Activated CD4-positive, CD25-positive, alpha-beta regulatory T cell treated with anti-CD3 and anti-CD28 coated beads, Interleukin-2, amount 50 U/mL, for 16 hours (primary cell): Measurements from ENCODE around the gene LAMC3.

Experiments
- DNase-seq: peaks from one replicate; pipeline ENCODE4 v3.0.0-alpha.2; 2020; ENCODE audit warnings: low read depth, low spot score

The LAMC3 gene

DNA sequence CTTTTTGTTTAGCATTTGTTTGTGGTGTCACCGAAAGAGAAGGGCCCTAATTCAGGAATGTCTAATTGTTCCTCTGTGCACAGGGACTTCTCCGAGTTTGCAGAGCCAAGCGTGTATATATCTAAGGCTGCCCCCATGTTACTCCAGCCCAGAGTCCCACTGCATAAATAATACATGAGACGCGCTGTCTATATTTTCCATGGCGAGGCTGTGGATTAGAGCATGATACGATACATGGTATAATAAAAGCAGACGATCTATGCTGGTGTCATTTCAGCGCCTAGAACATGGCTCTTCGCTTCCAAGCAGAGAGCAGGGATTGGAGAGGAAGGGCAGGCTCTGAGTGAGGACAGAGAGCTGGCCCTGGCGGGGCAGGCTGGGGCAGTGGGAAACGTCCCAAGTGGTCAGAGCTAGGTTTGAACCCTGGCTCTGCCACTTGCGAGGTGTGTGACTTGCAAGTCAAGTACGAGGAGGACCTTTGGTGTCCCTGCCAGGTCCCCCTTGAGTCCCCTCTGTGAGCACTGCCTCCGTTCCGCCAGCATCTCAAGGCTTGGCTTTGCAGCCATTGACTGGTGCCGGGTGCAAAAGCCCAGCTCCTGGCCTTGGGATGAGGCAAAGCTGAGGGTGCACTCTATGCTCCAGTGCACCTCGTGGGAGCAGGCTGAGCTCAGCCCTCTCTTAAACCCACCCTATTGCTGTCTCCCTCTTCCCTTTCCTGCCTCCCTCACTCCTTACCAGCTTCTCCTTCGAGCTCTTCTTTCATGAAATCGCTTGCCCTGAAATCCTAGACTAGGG, 29.2 kb upstream of the LAMC3 start:
- DNase-seq, result no peak

DNA sequence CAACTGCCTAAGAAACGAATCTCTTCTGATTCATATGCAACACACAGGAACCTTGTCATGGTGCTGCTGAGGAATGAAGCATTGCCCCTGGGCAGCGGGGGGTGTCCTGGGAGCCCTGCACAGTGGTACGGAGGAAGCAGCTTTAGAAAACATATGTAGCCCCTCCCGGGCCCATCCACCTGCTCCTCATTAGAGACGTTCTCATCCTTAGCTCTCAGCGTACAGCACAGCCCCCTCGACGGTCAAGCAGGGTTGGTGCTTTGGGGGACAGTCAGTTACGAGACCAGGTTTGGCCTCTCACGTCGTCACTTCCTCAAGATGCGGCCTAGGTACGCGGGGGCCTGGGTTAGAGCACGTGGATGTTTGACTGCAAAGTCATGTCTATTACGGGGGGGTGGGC, 28.4 kb upstream of the LAMC3 start:
- no peak for DNase-seq

DNA sequence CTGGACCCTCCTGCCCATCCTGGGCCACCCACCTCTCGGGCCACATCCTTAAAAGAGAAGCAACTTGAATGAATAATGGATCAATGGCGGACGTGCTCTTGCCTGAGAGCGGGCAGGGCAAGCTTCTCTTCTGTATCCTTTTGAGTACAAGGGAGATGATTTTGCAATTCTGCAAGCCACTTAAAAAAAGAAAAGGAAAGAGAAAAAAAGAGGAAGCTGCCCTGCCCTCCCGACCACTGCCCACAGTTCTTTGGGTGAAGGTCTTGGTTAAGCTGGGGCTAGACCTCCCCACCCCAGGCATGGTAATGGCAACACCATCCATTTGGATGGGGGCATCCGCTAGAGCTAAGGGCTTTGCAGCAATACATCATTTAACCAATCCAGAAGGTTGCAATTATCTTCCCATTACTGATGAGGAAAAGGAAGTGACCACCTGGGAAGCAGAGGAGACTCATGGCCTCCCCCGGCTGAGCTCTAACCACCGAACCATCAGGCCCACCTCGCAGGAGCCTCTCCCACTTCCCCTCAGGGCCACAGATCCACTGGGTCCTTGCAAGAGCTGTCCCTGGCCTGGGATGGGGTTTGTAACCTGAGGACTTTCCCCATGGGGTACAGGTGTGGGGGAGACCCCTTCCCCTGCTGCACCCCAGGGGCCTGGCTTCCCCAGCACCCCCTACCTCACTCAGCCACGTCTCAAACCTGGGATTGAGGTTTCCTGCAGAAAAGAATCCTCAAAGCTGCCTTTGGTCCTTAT, 27.8 kb upstream of the LAMC3 start:
- no peak for DNase-seq

DNA sequence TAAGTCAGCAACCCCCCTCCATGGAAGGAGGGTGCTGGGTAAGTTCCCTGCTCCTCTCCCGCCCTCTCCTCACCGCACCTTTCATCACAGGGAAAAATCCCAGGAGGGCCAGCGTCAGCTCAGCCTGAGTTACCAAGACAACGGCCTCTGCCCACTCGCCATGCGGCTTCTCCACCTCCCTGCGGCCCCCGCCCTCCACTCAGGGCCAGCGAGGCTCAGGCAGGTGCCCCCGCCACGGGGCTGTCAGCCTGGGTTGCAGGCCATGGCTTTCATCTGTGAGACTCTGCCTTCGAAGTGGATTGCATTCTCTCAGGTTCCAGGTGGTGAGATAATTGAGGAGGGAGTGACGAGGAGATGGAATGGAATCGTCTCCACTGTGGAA, 27.2 kb upstream of the LAMC3 start:
- no peak for DNase-seq

DNA sequence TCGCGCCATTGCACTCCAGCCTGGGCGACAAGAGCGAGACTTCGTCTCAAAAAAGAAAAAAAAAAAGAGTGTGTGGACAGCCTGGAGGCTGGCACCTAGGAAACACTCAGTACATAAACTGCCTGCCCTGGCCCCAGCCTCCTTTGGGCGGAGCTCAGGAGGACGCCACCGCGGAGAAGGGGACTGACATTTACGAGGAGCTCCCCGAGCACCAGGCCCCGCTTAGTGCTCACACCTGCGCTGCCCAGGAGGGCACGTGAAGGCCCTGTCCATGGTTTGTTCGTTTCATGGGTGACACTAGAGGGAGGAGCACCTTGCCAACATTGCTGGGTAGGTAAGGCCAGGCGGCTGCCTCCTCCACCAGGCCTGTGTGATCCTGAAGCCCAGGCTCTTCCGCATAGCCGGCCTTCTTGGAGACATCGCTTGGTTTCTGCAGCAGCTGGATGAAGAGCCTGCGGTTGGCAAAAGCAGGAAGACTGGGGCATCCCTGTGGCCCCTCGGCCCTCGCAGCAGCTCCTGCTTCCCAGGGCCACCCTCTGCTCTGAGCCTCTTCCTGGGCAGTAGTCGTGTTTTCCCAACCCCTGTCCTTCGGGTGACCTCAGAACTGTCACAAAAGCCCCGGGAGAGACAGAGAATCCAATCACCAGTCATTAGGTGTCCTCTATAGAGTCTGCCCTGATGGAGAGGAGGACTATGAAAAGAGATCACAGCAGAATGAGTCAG, 26.2 kb upstream of the LAMC3 start:
- no peak for DNase-seq

DNA sequence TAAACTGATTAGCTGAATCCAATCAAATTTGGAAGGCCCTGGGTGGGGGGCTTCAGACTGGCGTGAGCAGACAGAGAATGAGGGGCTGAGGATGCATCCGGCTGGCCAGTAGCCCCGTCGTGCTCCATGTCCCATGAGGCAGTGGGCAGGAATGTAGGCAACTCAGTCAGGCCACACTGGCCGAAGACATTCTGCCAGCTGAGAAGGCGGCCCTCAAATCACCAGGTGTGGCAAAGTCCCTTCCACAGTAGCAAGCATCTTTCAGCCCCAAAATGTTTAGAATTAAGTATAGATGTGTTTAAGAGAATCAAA, 25.7 kb upstream of the LAMC3 start:
- no peak for DNase-seq

DNA sequence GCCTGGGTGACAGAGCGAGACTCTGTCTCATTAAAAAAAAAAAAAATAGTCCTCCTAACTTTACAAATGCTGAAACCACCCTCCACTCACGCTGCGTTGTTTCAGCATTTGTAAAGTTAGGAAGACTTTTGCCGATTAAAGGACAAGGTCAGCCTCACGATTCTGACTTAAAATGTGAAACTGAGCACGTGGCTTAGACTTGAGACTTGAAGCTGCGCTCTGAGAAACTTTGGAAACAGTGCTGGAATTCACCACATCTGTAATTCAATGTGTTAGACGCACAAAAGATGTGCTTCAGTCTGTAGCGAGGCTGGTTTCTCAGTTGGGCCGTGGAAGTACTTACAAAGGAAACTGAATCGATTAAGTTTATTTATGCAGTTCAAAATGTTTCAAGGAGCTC, 25.0 kb upstream of the LAMC3 start:
- DNase-seq, result no peak

DNA sequence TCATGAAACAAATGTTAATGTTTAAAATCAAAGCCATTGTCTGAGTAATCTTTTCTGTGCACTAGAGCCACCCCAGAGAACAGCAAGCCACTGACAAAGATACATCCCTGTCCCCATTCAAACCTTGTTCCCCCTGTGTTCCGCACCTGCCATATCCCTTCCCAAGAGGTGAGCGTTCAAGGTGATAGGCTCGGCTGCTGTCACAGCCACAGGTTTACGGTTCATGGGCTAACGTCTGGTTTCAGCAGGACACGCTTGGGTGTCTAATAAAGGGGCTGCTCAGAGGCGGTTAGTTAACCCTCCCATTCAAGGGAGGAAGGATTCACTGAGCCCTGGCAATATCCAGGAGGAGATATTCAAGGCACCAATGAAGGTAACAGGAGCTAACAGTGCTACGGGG, 24.5 kb upstream of the LAMC3 start:
- DNase-seq, result no peak

DNA sequence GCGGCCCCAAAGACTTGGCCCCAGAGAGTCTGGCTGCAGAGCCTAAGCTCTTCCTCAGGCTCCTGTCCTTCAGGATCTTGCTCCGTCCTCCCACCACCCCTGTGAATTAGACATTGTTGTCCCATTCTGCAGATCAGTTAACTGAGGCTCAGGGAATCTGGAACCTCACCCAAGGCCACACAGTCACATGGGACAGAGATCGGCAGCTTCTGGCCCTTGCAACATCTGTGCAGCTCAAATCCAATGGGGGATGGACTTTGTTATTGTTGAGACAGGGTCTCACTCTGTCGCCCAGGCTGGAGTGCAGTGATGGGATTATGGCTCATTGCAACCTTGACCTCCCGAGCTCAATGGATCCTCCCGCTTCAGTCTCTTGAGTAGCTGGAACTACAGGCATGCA, 23.9 kb upstream of the LAMC3 start:
- DNase-seq, result no peak

DNA sequence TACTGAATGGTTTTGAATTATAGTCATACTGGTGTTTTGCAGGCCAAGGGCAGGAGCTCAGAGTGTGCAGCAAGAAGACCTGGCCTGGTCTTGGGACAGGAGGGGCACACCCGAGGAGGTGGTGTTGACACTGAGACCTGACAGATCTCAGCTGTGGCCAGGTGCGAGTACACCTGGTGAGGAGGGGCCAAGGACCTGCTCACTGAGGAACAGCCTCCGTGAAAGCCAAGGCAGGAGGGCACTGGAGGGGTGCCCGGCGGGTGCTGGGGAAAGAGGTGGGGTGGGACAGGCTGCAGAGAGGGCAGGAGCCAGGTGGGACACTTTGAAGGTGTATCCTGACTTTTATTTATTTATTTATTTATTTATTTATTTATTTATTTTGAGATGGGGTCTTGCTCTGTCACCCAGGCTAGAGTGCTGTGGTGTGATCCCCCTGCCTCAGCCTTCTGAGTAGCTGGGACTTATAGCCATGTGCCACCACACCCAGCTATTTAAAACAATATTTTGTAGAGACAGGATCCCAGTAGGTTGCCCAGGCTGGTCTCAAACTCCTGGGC, 23.3 kb upstream of the LAMC3 start:
- no peak for DNase-seq

DNA sequence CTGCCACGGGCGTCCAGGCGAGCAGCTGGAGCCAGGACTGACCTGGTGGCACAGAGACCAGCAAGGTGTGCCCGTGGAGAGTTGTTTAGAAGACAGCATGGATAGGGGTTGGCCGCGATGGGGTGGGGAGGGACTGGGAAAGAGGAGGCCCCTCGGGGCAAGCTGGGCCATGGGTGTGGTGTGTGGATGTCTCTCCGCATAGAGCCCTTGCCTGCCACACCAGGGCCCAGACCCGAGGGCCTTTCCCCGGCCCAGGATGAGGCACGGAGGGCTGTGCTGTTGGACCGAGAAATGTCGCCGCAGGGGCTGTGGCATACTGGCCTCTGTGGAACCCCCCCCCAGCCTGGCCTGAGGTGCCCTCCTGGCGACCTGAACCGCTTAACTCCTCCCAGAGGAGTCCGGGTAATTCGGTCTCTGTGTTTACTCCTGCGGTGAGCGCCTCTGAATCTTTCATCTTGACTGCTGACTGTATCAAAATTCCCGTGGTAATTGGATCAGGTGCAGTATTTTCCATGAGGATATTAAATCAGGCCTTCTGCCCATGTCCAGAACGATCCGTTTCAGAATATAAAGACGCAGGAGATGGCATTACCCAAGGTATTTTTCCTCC, 22.5 kb upstream of the LAMC3 start:
- no peak for DNase-seq

DNA sequence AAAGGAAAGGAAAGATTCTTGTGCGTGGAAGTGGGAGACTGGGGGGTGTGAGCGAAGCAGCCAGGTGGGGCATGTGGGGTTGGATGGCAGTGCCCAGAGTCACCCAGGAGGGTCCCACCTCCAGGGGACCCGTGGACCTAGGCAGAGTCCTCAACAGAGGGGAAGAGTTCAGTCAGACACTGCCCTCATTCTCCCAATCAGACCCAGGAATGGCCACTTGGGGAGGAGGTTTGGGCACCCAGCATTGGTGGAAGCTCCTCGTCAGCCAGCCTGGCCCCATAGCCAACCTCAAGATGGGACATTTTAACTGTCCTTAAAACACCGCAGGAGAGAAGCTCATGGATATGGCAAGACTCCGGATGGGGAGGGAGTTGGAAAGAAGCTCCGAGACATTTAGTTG, 21.9 kb upstream of the LAMC3 start:
- DNase-seq, result no peak

DNA sequence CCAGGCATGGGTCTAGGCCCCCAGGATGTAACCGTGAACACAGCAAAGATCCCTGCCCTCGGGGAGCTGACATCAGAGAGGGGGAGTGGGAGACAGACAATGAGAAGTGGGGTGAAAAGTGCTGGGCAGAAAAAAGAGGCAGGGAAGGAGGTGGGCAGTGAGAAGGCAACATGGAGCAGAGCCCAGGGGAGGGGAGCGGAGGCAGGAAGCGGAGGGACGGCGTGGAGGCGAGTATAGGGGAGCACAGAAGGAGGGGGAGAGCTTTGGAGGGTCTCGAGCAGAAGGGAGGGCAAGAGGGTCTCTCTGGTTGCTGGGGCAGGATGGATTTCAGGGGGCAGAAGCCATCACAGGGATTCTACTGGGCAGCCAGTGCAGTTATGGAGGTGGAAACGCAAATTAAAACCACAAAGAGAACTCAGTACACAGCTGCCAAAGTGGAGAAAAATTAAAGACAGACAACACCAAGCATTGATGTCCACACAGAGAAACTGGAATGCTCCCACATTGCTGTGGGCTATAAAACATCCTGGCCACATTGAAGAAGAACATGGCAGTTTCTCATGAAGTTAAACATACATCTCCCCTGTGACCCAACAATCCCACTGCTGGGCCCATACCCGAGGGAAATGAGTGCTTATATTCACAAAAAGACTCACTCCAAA, 21.1 kb upstream of the LAMC3 start:
- DNase-seq, result no peak

DNA sequence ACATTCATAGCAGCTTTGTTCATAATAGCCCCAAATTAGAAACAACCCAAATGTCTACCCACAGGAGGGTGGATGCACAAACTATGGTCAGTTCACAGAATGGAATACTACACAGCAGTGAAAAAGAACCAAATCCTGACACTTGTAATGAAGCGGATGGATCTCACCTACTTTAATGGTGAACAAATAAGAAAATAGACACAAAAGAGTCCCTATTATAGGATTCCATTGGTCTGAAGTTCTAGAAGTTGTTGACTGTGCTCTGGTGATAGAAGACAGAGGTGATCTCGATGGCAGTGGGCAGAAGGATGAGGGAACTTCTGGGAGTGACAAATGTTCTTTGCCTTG, 20.6 kb upstream of the LAMC3 start:
- no peak for DNase-seq

DNA sequence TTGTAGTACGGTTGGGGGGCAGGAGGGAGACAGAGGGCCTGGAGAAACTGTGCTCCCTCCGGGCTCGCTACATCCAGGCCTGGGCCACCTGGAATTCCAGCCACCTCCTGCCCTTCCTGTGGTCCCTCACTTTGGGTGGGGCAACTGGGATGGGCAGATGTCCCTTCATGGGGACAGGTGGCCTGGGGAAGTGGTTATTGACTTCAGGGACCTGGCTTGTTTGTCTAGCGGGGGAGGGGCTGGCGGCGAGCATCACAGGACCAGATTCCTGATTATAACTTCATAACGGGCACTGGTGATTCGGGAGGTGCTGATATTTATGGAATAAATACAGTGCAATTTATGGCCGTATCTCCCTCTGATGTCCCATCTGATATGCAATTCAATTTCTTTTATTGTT, 20.1 kb upstream of the LAMC3 start:
- DNase-seq, result no peak

DNA sequence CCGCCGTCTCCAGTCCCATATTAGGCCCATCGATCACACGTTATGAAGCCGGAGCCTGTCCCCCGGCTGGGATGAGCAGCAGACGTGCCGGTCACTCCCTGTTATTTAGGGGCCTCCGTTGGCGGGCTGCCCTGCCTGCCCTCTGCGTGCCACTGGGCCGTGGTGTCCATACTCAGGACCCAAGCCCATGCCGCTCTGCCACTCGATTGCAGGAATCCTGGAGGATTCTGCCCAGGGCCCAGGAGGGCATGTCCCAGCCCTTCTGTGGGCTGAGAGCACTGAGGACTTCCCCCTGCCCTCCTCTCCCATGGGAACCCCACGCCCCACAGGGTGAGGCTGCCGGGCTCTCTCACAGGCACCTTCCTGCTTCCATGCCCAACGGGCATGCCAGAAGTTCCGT, 19.6 kb upstream of the LAMC3 start:
- no peak for DNase-seq

DNA sequence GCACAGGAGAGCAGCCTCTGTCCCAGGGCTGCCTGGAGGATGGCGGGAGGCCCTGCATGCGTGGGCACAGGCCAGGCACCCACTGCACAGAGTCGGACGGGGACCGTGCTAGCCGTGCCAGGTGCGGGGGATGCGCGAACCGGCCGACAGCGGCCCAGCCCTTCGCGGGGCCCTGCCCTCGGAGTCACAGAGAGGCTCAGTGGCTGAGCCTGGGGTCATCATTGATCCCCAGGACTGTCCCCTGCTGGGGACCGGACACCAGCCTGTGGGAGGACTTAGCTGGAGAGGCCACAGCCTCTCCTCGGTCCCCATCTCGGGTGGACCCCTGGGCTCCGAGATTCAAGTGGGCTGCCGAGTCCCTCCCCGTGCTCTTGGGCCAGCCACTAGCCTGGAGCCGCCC, 19.1 kb upstream of the LAMC3 start:
- no peak for DNase-seq

DNA sequence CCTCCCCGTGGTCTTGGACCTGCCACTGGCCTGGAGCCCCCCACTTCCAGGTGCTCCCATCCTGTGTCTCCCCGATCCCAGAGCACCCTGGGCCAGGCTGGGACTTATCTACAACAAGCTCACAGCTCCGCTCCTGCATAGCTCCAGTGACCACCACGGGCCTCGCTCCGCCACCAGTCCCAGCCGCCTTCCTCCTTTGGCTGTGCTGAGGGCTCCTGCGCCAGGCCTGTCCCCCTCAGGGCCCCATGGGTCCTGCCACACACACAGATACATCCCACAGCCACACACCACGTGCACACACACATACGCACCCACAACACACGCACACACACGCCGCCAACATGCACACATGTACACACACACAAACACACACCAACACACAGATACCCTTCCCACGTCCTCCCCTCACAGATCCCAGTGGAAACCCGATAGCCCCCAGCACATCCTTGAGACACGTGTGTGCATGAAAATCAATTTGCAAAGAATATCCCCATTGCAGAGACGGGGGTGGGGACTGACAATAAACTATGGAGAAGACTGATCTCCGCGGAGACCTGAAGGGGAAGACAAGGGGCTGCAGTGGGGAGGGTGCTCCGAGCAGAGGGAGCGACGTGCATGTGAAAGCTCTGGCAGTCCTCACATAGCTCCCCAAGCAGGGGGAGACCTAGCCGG, 18.5 kb upstream of the LAMC3 start:
- no peak for DNase-seq

DNA sequence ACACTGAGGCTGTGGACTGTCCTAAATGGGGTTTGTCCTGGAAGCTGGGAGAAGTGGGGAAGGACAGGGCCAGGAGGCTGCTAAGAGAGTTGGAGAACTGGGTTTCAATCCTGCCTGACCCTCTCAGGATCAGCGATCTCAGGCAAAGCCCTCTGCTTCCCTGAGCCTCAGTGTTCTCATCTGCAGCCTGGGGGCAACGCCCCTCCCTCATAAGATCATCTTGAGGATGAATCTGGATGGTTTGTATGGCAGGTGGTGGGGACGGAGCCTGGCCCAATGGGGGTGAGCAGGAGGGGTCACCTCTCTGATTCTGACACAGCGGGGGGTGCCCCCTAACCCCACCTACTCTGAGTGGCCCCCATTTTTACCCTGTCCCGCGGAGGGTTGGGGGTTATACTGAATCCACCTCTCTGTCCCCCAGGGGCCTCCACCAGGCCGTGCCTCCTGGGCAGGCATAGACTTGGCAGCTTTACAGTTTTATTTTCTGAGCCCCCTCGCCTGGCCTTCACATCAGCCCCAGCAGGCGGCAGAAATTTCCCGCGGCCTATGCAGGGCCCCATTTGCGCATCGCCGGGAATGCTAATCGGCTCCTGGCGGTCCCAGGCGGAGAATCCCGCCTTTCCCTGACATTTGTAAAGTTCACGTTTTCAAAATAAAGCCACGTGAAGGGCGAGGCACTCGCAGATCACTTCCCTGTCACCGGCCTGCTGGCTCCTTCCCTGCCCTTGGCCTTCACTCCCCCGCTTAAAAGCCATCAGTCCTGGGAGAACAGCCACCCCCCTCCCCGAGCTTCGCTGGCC, 17.8 kb upstream of the LAMC3 start:
- no peak for DNase-seq
